Activated CD4-positive, alpha-beta memory T cell treated with anti-CD3 and anti-CD28 coated beads, Interleukin-2, amount 10 ng/mL, durations not matched to agents 7 days and 5 days (primary cell): ENCODE data around the gene SRSF4. TPM values are rescaled to one million over a fixed set of nuclear protein-coding genes. Genes with fewer than 3 reads are reported as not detected.

Experiments used
- total RNA-seq, 2 experiments: library from RNA; stranded (reverse); gene quantifications; one replicate each; pipeline ENCODE4 v1.2.3, GENCODE V29; 2021

Gene SRSF4
- total RNA-seq, 2 experiments from 2014 or later, result 121 to 123 TPM

Other genes with a start within 250 kb of the SRSF4 start
- gene TMEM200B, start 58.0 kb downstream of the SRSF4 start, total RNA-seq, result not detected
- gene MECR, start 49.0 kb upstream of the SRSF4 start, total RNA-seq, result 10 to 100 TPM; 13.9 to 17.6 TPM
- under 1 TPM; 0.13 to 0.68 TPM for gene PTPRU, start 54.6 kb upstream of the SRSF4 start, total RNA-seq